Body of pancreas (tissue), 4 donors: ENCODE data around the gene RMI2. TPM values are rescaled to one million over a fixed set of nuclear protein-coding genes. Genes with fewer than 3 reads are reported as not detected.

ENCODE experiments used
- ATAC-seq: fragments of 150-250 bp; one replicate; pipeline ENCODE4 v1.9.1; 2016
- DNase-seq, 4 donors: peaks; one replicate each; pipeline ENCODE4 v3.0.0-alpha.2; 2019
- H3K27ac ChIP-seq, 4 donors: fragments of 200-600 bp; sonication (generic); 1 replicate in 3 of 4; 2 replicates in 1 of 4; pipeline versions ENCODE4 v1.5.1 to v1.6.1; 2016 to 2019; ENCODE audit warnings: mild to moderate bottlenecking in 1 of 4, mixed read lengths in 1 of 4, moderate library complexity in 1 of 4
- H3K27me3 ChIP-seq, 2 donors: fragments of 200-600 bp; sonication (generic); one replicate each; pipeline ENCODE4 v1.6.0; 2016; ENCODE audit warnings: mild to moderate bottlenecking in 1 of 2
- H3K36me3 ChIP-seq, 2 donors: fragments of 200-600 bp; sonication (generic); replicated peaks in 1 of 2; 2 replicates each; pipeline ENCODE4 v1.5.1; 2016; ENCODE audit warnings: low read depth in 2 of 2; ENCODE audit not compliant: insufficient read depth in 1 of 2
- H3K4me1 ChIP-seq: fragments of 200-600 bp; sonication (generic); one replicate; pipeline ENCODE4 v1.6.0; 2016
- H3K4me3 ChIP-seq, 2 donors: fragments of 200-600 bp; sonication (generic); 1 replicate in 1 of 2; 2 replicates in 1 of 2; pipeline ENCODE4 v1.5.1; 2016 to 2019
- H3K9me3 ChIP-seq, 3 donors: fragments of 200-600 bp; sonication (generic); 1 replicate in 2 of 3; 2 replicates in 1 of 3; pipeline ENCODE4 v1.5.1; 2016
- POLR2A ChIP-seq, 3 donors: fragments of 450-650 bp; IDR thresholded peaks; one replicate each; pipeline ENCODE4 v1.6.1; 2016; ENCODE audit warnings: antibody characterized with exemption in 3 of 3, mild to moderate bottlenecking in 2 of 3
- WGBS, 2 donors: methylation state at CpG; one replicate each; pipeline ENCODE4 v1.1.5; 2017; 5-methylcytosine and 5-hydroxymethylcytosine counted together
- intact Hi-C: fragments of 100-400 bp; cut with DNase I; formaldehyde crosslinking; loops from one replicate; pipeline ENCODE4 v1.15.1; 2023
- total RNA-seq, 2 donors: library from RNA; depleted of rRNA; stranded (reverse); fragments of >200 nt; gene quantifications; one replicate each; pipeline ENCODE4 v1.1.0, GENCODE V29; 2016
- TF ChIP-seq, protein P1 (sequence below), 7 experiments: fragments of 450-650 bp in 4 of 7; fragments of 200-600 bp in 3 of 7; sonication (generic) in 3 of 7; IDR thresholded peaks; one replicate each; pipeline ENCODE4 v1.5.1; 2016 to 2019; ENCODE audit warnings: antibody characterized with exemption in 7 of 7

The RMI2 gene
- total RNA-seq, 2 donors from 2014 or later: 1.3 to 3.0 TPM

DNA sequence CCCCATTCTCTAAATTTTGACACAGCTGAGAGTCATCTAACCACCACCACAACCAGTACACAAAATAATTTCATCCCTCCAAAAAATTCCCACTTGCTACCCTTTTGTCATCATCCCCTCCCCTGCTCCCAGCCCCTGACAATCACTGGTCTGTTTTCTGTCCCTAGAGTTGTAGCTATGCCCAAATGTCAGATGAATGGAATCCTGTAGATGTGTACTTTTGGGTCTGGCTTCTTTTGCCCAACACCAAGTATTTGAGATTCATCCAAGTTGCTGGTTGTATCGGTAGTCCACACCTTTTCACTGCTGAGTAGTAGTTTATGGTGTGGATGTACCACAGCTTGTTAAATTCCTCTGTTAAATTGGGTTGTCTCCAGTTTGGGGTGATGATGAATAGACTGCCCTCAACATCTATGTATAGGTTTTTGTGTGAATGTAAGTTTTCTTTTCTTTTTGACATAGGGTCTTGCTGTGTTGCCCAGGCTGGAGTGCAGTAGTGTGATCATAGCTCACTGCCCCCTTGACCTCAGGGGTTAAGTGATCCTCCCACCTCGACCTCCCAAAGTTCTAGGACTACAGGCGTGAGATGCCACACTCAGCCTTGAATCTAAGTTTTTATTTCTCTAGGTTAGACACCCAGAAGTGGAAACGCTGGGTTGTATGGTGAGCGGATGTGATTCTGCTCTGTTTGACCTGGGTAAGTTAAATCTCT is 14.6 kb upstream of the RMI2 start:
- 74 to 83% methylated on average over 5 of the region's 5 CpGs for WGBS, 2 donors
- DNase-seq: no peak
- ATAC-seq: no peak
- H3K4me1 ChIP-seq: no peaks in the 10 kb centered on the region
- no peaks in the 10 kb centered on the region for H3K36me3 ChIP-seq
- H3K9me3 ChIP-seq: no peaks in the 10 kb centered on the region
- intact Hi-C loops: no loop called here
- TF ChIP-seq, protein P1, sequence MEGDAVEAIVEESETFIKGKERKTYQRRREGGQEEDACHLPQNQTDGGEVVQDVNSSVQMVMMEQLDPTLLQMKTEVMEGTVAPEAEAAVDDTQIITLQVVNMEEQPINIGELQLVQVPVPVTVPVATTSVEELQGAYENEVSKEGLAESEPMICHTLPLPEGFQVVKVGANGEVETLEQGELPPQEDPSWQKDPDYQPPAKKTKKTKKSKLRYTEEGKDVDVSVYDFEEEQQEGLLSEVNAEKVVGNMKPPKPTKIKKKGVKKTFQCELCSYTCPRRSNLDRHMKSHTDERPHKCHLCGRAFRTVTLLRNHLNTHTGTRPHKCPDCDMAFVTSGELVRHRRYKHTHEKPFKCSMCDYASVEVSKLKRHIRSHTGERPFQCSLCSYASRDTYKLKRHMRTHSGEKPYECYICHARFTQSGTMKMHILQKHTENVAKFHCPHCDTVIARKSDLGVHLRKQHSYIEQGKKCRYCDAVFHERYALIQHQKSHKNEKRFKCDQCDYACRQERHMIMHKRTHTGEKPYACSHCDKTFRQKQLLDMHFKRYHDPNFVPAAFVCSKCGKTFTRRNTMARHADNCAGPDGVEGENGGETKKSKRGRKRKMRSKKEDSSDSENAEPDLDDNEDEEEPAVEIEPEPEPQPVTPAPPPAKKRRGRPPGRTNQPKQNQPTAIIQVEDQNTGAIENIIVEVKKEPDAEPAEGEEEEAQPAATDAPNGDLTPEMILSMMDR (IDR thresholded peaks at IDR 0.05): no peak
- TF ChIP-seq POLR2A (IDR thresholded peaks at IDR 0.05): no peak
- no peaks in the 10 kb centered on the region for H3K27me3 ChIP-seq
- H3K4me3 ChIP-seq: no peak overlapping the region
- no peak overlapping the region for H3K27ac ChIP-seq

DNA sequence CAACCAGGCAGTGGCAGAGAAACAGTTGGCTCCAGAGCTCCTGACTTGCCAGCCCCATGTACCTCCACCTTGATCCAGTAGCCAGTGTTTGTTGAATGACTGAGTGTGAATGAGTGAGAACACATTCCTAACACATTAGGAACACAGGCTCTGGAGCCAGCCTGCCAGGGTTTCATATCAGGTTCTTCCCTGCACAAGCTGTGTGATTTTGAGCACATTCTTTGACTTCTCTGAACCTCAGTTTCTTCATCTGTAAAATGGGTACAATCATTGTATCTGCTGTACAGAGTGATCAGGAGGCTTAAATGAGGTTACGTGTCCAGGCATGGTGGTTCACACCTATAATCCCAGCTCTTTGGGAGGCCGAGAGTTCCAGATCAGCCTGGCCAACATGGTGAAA is 13.3 kb upstream of the RMI2 start:
- ATAC-seq (no peak), DNase-seq (no peak)
- intact Hi-C loops: no loop called here
- Histone ChIP-seq H3K9me3 (no peaks in the 10 kb centered on the region), H3K36me3 (no peaks in the 10 kb centered on the region), H3K27me3 (no peaks in the 10 kb centered on the region), H3K27ac (no peak overlapping the region), H3K4me3 (no peak overlapping the region), H3K4me1 (no peaks in the 10 kb centered on the region)
- TF ChIP-seq, protein P1 (IDR thresholded peaks at IDR 0.05): no peak
- no peak for TF ChIP-seq POLR2A (IDR thresholded peaks at IDR 0.05)
- 79 to 91% methylated on average over 2 of the region's 2 CpGs for WGBS, 2 donors

DNA sequence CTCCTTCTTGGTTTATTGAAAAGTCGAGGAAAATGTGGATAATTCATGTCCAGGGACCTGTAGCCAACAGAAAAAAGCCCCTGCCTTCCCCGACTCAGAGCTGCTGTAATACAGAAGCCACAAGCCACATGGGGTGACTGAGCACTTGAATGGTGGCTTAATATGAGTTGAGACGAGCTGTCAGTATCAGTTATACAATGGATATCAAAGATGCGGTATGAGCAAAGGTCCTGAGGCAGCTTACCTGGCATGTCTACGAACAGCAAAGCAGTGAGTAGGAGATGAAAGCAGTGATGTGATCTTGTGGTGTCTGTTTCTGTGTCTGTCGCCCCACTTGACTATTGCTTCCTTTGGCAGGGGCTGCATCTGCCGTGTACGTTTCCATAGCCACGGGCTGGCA is 12.2 kb upstream of the RMI2 start:
- intact Hi-C loops: no loop called here
- ATAC-seq: no peak
- Histone ChIP-seq H3K36me3 (no peaks in the 10 kb centered on the region), H3K9me3 (no peaks in the 10 kb centered on the region), H3K4me3 (no peak overlapping the region), H3K4me1 (no peaks in the 10 kb centered on the region), H3K27me3 (no peaks in the 10 kb centered on the region), H3K27ac (no peak overlapping the region)
- no peak for TF ChIP-seq POLR2A (IDR thresholded peaks at IDR 0.05)
- TF ChIP-seq, protein P1 (IDR thresholded peaks at IDR 0.05): no peak
- DNase-seq: no peak
- WGBS, 2 donors: 75 to 77% methylated on average over 9 of the region's 9 CpGs

DNA sequence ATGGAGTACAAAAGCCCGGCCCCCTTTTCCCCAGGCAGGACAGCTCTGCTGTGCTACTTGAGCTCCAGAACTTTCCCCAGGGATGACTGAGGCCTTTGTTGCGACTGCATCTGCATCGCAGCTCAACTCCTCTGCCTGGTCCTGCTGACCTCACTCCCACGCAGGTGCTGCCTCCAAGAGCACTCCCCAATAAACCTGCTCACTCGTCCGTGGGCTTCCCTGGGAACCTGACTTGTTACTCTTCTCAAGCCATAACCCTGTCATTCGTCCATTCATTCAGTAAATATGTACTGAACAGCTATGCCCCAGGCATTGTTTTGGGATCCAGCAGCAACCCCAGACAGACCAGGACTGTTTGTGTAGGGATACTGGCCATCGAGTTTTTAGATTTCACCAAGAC is 11.6 kb upstream of the RMI2 start:
- WGBS, 2 donors: 76 to 87% methylated on average over 4 to 8 of the region's 8 CpGs
- Histone ChIP-seq H3K4me3 (no peak overlapping the region), H3K9me3 (no peaks in the 10 kb centered on the region), H3K4me1 (no peaks in the 10 kb centered on the region), H3K27me3 (no peaks in the 10 kb centered on the region), H3K27ac (no peak overlapping the region), H3K36me3 (no peaks in the 10 kb centered on the region)
- DNase-seq (no peak), ATAC-seq (no peak)
- TF ChIP-seq POLR2A (IDR thresholded peaks at IDR 0.05): no peak
- TF ChIP-seq, protein P1 (IDR thresholded peaks at IDR 0.05): no peak
- intact Hi-C loops: no loop called here

DNA sequence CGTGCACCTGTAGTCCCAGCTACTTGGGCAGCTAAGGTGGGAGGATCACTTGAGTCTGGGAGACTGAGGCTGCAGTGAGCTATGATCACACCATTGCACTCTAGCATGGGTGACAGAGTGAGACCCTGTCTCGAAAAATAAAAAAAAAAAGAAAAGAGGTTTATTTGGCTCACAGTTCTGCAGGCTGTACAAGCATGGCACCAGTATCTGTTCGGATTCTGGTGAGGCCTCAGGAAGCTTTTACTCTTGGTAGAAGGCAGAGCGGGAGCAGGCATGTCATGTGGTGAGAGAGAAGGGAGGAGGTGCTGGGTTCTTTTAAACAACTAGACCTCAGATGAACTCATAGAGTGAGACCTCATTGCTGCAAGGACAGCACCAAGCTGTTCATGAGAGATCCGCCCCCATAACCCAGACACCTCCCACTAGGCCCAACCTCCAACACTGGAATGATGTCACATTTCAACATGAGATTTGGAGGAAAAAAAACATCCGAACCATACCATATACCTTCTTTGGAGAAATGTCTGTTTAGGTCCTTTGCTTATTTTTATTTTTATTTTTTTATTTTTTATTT is 10.3 kb upstream of the RMI2 start:
- no peaks in the 10 kb centered on the region for H3K27me3 ChIP-seq
- WGBS, 2 donors: 85 to 93% methylated on average over 6 of the region's 6 CpGs
- ATAC-seq: no peak
- no peaks in the 10 kb centered on the region for H3K36me3 ChIP-seq
- H3K9me3 ChIP-seq: no peaks in the 10 kb centered on the region
- no peak for TF ChIP-seq POLR2A (IDR thresholded peaks at IDR 0.05)
- TF ChIP-seq, protein P1 (IDR thresholded peaks at IDR 0.05): no peak
- H3K27ac ChIP-seq: no peak overlapping the region
- intact Hi-C loops: no loop called here
- no peak for DNase-seq
- no peak overlapping the region for H3K4me3 ChIP-seq
- H3K4me1 ChIP-seq: no peaks in the 10 kb centered on the region
